K562 (cell line): ENCODE data around the gene PTPRM. TPM values are rescaled to one million over a fixed set of nuclear protein-coding genes. Genes with fewer than 3 reads are reported as not detected.

ENCODE experiments used
- HDAC8 ChIP-seq: fragments of 450-650 bp; IDR thresholded peaks from 2 replicates; pipeline ENCODE4 v1.6.1; 2016; ENCODE audit warnings: mild to moderate bottlenecking, missing genetic modification characterization, moderate library complexity, missing compliant biosample characterization
- OTX1 ChIP-seq: fragments of 450-650 bp; formaldehyde crosslinking; IDR thresholded peaks from 2 replicates; pipeline ENCODE4 v1.4.0; 2022; ENCODE audit warnings: mild to moderate bottlenecking
- RFX5 ChIP-seq: IDR thresholded peaks from 2 replicates; pipeline ENCODE4 v1.6.1; 2011; ENCODE audit warnings: low read depth, mild to moderate bottlenecking, improper control_type of control experiment, low read length
- U2AF1 ChIP-seq: fragments of 200-400 bp; formaldehyde crosslinking; optimal IDR thresholded peaks from 2 replicates; pipeline ENCODE3; 2017; ENCODE audit warnings: mild to moderate bottlenecking, low read depth, low read length, moderate library complexity
- ZNF12 ChIP-seq: sonication (generic); formaldehyde crosslinking; IDR thresholded peaks from 2 replicates; pipeline ENCODE4 v1.4.0; 2020; ENCODE audit warnings: mild to moderate bottlenecking, missing genetic modification reagents
- ZSCAN29 ChIP-seq: fragments of 450-650 bp; IDR thresholded peaks from 2 replicates; pipeline ENCODE4 v1.6.1; 2017
- polyA plus RNA-seq, 8 experiments: library from polyadenylated mRNA; depleted of rRNA in 4 of 8; stranded (reverse) in 5 of 8; unstranded in 3 of 8; fragments of >200 nt; fragmentation: Nextera tagmentation in 2 of 8; fragmentation: Illumina TruSeq in 1 of 8; extraction: Ambion mirVana in 2 of 8; extraction: Trizol in 1 of 8; gene quantifications; 2 replicates each; pipeline versions ENCODE4 v1.2.1 to v1.2.3, GENCODE V29; 2011 to 2014; ENCODE audit warnings: inconsistent platforms in 1 of 8, missing spikeins in 1 of 8
- total RNA-seq, 7 experiments: library from RNA; depleted of rRNA in 6 of 7; stranded (reverse); fragments of >200 nt in 6 of 7; fragmentation: Illumina TruSeq in 2 of 7; extraction: Trizol in 2 of 7; gene quantifications; 2 replicates each; pipeline versions ENCODE4 v1.2.1 to v1.2.3, GENCODE V29; 2011 to 2021; ENCODE audit warnings: low replicate concordance in 1 of 7
- TF ChIP-seq, protein P1 (sequence below): fragments of 450-650 bp; IDR thresholded peaks from 2 replicates; pipeline ENCODE4 v1.6.1; 2017; ENCODE audit warnings: mild to moderate bottlenecking, moderate library complexity
- TF ChIP-seq, protein P2 (sequence below): fragments of 250-450 bp; sonication (Bioruptor Pico); IDR thresholded peaks from 2 replicates; pipeline ENCODE4 v1.4.0; 2020; ENCODE audit warnings: borderline replicate concordance
- TF ChIP-seq, protein P3 (sequence below): fragments of 450-650 bp; IDR thresholded peaks from 2 replicates; pipeline ENCODE4 v1.6.1; 2016; ENCODE audit warnings: borderline replicate concordance

The PTPRM gene
- total and polyA plus RNA-seq, 9 of the 15 experiments (the other 6 are each of a cell fraction or from before 2014, with no cell fraction given), result 0.03 to 0.16 (median 0.08) TPM; not detected in 3

DNA sequence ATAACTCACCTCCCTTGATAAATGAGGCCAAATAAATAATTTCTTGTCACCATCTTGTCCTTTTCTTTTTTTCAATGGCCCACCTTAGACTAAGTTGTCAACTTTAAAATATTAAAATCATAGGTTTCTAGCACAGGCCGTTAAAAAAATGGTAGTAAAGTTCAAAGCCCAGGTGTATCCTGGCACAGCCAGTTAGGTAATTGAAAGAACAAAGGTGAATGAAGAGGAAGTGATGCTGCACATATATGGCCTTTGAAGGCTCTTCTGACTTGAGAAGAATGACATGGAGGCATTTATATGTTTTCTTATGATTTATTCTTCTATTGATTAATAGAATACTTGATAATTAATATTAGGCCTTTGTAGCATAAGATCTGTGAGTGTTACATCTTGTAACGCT, 208.7 kb downstream of the PTPRM start (continued):
- TF ChIP-seq U2AF1, result no peak
- no peak for TF ChIP-seq ZNF12 (CRISPR knock-in tag)
- TF ChIP-seq, protein P1, sequence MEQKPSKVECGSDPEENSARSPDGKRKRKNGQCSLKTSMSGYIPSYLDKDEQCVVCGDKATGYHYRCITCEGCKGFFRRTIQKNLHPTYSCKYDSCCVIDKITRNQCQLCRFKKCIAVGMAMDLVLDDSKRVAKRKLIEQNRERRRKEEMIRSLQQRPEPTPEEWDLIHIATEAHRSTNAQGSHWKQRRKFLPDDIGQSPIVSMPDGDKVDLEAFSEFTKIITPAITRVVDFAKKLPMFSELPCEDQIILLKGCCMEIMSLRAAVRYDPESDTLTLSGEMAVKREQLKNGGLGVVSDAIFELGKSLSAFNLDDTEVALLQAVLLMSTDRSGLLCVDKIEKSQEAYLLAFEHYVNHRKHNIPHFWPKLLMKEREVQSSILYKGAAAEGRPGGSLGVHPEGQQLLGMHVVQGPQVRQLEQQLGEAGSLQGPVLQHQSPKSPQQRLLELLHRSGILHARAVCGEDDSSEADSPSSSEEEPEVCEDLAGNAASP, result no peak
- TF ChIP-seq ZSCAN29, result no peak
- no peak for TF ChIP-seq OTX1 (CRISPR knock-in tag)
- TF ChIP-seq RFX5, result no peak
- no peak for TF ChIP-seq HDAC8
- TF ChIP-seq, protein P2, sequence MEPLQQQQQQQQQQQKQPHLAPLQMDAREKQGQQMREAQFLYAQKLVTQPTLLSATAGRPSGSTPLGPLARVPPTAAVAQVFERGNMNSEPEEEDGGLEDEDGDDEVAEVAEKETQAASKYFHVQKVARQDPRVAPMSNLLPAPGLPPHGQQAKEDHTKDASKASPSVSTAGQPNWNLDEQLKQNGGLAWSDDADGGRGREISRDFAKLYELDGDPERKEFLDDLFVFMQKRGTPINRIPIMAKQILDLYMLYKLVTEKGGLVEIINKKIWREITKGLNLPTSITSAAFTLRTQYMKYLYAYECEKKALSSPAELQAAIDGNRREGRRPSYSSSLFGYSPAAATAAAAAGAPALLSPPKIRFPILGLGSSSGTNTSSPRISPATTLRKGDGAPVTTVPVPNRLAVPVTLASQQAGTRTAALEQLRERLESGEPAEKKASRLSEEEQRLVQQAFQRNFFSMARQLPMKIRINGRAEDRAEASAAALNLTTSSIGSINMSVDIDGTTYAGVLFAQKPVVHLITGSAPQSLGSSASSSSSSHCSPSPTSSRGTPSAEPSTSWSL (CRISPR knock-in tag), result no peak
- TF ChIP-seq, protein P3, sequence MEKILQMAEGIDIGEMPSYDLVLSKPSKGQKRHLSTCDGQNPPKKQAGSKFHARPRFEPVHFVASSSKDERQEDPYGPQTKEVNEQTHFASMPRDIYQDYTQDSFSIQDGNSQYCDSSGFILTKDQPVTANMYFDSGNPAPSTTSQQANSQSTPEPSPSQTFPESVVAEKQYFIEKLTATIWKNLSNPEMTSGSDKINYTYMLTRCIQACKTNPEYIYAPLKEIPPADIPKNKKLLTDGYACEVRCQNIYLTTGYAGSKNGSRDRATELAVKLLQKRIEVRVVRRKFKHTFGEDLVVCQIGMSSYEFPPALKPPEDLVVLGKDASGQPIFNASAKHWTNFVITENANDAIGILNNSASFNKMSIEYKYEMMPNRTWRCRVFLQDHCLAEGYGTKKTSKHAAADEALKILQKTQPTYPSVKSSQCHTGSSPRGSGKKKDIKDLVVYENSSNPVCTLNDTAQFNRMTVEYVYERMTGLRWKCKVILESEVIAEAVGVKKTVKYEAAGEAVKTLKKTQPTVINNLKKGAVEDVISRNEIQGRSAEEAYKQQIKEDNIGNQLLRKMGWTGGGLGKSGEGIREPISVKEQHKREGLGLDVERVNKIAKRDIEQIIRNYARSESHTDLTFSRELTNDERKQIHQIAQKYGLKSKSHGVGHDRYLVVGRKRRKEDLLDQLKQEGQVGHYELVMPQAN, result no peak
